ENCODE measurements around the gene ATP13A3.

Gene ATP13A3

DNA sequence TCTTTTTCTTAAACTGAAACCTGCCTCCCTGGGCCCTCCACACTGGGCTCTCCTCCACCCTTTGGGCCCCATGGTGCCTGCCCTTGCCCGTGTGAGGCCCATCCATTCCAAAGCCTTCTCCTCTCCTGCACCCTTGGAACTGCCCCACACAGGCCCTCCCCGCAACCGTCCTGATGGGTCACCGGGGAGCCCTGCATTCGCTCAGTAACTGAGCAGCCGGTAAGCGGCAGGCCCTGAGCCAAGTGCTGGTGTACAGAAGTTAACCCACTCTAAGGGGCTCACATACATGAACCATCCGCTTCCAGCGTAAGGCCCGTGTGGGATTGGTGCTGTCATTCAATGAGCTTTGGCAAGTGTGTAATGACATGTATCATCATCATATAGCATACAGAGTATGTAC, 111.9 kb downstream of the ATP13A3 start:
- DNase-seq: no peak

DNA sequence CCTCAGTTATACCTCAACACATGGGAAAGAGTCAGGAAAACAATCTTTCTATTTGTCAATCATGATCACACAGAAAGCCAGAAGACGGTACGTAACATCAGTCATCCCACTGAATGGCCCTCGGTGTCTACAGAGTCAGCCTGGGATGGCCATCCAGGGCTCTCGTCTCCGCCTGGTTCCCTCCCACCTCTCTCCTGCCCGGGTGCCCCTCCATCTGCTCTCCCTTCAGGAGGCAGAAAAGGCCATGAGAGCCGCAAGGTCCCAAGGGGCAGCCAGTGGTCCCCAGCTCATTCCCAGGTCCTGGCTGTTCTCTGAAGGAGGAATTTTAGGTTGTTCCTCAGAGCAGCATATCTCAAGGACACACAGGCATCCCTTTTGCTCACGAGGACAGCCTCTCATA, 112.9 kb downstream of the ATP13A3 start:
- DNase-seq: no peak

DNA sequence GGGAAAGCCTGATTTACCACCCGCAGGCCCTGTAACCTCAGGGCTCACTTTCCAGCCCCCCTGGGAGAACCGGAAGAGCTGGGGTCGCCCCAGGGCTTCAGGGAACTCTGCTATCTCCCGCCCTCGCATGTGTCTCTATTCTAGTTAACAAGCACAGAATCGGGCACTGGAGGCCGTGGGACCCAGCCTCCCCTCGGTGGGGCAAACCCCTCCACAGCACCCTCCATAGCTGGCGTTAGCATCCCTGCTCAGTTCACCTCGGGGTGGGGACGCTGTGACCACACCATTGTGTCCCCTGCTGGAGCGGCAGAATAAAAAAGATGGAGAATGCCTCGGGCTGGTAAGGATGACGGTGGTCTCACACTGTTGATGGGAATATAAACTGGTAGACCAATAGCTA, 113.8 kb downstream of the ATP13A3 start:
- DNase-seq: no peak

DNA sequence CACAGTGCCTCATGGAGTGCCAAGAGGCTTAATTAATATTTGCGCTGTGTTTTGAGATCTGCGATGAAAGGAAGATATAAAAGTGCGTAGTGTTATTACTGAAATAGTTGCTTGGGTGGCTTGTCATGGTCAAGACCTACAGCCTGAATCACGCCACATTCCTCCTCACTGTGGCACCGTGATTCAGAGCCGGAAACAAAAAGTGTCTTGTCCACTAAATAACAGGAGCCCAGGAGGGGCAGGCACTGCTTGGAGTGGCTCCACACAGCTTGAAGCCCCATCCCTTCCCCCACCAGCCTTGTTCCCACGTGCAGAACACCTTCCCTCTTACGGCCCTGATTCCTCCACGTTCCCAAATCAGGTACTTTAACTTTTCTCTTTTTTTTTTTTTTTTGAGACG, 116.0 kb downstream of the ATP13A3 start:
- no peak for DNase-seq

DNA sequence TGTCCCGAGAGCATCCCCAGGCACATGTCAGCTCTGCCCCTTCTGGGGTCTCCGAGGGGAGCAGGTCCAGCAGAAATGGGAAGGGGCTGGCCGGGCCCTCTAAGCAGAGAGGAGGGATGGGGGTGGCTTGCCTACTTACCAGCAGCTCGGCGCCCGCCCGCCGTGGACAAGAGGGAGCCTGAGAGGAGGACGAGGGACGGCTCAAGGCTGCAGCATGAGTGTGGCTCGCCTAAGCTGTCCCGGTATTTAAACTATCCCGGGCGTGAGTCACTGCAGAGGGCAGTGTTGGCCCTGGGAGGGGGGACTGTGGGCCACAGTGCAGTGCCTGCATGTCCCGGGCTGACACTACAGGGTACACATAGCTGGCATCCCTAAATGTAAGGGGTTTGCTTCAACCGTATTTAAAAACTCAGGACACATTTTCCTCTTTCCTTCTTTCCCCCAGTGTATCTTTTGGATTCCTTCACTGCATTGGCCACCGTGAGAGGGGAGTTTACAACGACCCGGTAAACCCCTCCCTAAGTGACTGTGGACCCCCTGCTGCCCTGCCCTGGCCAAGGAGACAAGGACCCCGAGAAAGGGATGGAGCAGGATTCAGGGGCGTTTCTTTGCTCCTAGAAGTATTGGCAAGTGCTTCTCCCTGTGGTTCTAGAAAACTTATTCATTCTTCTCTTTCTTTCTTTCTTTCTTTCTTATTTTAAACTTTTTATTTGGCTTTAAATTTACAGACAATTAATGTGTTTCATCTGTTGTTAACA, 117.1 kb downstream of the ATP13A3 start, which contains the start of gene LRRC15:
Gene LRRC15, minus strand, starts transcription at position 222 of the 758 bp plus-strand sequence. CDS start 8,700 bp downstream, outside the sequence.
- no peak for DNase-seq

DNA sequence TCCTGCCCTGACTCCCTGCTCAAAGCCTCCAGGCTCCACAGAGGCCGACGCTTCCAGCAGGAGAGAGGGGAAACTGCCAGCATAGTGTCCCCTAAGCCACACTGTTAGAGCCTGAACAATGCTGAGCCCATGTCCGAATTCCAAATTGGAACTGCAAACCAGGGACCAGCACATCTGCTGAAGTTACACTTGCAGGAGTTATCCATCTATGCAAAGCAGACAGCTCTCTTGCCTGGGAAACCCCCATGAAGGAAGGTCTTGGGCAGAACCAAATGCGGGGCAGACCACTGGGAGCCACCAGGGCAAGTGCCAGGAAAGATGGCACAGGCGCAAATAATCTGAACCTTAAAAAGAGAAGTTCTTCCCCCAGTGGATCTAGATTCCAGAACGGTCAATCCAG, 117.9 kb downstream of the ATP13A3 start:
- DNase-seq: no peak

DNA sequence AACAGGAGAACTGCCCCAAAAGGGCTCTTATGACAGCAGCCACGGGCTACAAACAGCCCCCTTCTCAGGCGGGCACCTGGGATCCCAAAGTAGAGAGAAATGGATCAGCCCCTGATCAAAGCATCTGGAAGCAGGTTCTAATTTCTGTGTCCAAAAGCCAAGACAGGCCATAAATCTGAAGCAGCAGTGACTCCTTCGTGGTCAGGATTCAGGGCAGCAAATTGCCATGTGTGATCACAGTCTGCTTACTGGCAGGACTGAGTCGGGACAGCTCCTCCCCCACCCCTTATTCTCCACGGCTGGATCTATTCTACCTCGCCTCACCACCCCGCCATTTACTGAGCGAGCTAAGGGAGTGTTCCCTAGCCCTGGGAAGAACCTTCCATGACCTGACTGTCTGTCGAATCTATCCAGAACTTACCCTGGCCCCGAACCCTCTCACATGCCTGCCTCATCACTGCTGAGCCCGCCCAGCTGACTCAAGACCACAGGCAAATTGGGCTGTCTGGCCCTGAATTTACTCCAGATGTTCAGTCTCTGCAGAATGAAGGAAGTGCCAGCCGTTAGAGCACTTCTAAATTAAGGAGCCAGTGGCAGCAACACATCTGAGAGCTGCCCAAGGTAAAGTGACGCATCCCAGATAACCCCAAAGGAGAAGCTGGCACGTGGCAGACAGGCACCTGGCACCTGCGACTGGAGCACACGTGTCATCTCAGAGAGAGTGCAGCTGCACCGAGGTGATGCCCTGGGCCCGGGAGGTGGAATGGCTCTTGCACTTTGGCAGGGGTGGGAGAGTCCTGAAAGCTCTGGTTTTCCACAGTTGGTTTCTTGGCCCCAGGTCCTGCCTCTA, 118.6 kb downstream of the ATP13A3 start:
- no peak for DNase-seq

DNA sequence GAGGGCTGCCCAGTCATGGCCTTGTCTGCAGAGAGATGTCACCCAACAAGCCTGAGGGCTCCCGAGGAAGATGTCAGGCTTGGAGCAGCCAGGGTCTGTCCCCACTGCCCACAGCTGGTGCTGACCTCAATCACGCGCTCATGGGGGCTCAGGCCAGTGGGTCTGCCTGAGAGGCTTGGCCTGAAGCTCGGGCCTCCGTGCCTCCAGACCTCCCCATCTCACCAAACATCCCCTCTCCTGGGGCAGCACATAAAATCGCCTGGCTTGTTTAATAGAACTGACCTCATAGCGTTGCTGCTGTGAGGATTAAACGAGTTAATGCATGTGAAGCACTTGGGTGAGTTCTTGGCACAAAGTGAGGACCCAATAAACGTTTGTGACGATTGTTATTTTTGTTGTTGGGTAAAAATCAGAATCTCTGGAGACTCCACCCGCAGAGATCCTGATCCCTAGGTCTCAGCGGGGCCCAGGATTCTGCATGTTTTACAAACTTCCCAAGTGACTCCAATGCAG, 120.8 kb downstream of the ATP13A3 start:
- DNase-seq: no peak

DNA sequence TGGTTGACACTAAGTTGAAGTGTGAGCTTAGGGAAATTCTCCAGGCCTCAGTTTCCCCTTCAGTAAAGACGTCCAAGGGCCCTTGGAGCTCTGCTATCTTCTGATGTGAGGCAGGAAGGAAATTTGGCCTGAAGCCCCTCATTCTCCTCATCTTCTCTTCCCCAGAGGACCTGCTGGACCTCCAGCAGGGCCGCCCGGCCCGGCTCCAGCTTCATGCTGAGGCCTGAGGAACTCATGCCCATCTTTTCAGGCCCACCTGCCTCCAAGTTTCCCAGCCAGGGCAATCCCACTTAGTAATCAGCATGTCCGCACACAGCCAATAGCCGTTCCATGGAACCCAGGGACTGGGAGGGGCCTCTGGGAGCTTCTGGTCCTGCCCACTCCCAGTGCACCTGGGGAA, 121.3 kb downstream of the ATP13A3 start:
- no peak for DNase-seq

DNA sequence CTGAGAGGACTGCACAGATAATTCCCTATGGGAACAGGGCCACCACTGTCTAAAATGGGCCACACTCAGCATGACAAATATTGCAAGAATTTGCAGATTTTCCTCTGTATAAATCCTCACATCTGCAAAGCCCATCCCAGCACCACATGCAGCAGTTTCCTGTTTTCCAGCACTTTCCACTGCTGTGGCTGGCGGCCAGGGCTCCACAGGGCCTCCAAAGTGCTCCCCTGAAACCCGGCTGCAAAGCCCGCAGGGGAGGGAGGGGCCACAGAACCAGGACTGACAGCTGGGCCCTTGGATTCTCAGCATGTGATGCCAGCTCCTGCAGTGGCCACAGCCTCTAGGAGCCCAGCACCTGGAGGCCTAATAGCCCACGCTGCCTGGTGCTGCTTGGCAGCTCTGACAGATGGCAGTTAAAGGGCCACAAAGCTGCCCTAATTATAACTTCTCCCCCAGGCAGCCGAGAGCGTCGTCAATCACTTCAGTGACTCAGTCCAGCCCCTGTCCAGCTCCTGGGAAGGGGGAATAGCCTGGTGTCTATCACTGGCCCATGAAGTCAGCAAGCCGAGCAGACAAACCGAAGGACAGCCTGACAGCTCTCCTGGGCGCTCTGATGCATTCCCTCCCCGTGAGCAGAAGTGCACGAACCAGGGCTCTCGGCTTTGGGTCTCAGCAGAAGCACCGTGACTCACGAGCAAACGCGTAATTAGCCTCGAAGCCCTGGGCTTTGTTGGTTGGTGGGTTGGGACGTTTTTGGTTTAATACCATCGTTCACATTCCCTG, 122.0 kb downstream of the ATP13A3 start:
- peak in 12 of 56 donors; percentile 2 to 75 (median 14) for DNase-seq

DNA sequence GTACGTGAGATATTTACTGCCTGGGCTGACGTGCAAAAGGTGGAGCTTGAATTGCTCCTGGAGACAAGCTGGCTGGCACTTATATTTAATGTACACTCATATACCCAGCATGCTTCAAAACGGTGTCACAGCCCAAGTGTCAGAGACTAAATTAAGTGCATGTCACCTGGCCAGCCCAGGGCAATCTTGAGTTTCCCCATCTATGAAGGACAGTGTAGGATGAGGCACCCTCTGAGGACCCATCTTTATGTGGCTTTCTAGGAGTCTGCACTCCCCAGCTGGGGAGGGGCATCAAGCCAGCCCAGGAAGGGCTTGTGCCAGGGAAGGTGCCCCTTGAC, 122.5 kb downstream of the ATP13A3 start:
- no peak for DNase-seq

DNA sequence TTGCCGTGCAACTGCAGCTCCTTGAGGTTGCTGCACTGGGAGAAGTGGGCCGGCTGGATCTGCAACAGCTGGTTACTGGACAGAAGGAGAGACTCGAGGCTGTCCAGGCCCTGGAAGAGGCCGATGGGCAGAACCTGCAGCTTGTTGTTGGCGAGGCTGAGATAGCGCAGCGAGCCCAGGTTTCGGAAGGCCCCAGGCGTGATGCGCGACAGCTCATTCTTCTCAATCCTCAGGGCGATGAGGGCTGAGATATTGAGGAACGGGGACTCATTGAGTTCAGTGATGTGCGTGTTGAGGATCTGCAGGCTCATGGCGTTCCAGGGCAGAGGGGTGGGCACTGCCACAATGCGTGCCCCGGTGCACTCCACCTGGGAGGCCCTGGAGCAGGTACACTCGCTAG, 126.2 kb downstream of the ATP13A3 start:
- no peak for DNase-seq

DNA sequence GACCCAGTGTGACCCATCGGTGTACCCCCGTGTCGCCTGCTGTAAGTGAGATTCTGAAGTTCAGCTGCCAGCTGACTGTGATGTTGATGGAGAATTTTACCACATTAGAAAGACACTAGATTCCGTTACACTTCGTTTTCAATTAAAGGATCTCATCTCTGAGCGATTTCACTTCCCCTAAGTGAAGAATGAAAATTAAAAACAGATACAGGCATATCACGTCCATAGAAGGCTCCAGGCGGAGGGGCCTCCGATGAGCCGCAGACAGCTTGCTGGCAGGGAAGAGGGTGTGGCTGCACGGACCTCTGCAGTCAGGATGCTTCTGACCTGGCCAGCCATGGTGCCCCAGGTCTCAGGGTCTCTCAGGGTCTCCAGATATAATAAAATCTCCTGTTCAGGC, 129.1 kb downstream of the ATP13A3 start:
- DNase-seq: no peak

DNA sequence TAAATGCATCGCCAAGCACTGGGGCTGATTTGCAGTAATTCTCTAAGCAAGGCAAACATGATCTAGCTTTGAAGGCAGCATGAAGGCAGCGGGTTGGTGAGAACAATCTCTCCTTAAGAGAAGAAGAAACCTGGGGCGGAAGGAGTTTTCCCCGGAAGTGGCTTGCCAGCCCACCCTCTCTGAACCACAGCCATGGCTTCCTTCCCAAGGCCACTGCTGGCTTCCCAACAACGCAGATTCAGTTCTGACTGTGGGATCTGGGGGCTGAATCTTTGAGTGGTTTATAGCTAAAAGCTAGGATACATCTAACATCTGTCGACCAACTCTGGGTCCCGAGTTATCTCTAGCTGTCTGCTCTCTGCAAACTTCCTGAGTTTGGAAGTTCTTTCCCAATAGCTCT, 131.4 kb downstream of the ATP13A3 start:
- DNase-seq: no peak

DNA sequence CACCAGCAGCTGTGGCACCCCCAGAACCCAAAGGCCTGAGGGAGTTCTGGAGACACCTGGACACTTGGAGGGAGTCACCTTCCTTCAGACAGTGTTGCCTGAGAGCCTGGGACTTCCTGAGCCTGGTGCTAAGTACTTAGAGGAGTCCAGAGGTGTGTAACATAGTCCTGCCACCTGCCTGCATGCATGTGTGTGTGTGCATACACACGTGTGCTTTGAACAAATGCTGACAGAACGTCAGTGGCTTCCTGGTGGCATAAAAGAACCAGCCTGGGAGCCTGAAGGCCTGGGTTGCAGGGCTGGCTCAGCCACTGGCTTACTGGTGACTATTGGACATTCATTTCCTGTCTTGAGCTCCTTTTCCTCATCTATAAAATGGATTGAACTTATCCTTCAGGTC, 132.5 kb downstream of the ATP13A3 start:
- DNase-seq: no peak
